GM12878 (cell line): ENCODE measurements around the gene KIRREL2. TPM values are rescaled to one million over a fixed set of nuclear protein-coding genes. Genes with fewer than 3 reads are reported as not detected.

Experiments used
- ATAC-seq: fragments of 200-7000 bp; cut with Tn5 transposase; 3 replicates; pipeline ENCODE4 v1.9.1; 2020; ENCODE audit warnings: mild to moderate bottlenecking, moderate library complexity
- BruUV-seq: library from RNA; stranded (reverse); fragments of 400-500 nt; replicated peaks from 2 replicates; lab custom pipeline; 2021; lab: Mats Ljungman, UMichigan
- CTCF ChIA-PET: fragments of 300-600 bp; sonication (Branson Sonifier 250); formaldehyde crosslinking; extraction: SDS; loops from one replicate; lab custom pipeline; 2021; ENCODE audit warnings: inconsistent platforms; lab: Yijun Ruan, JAX
- POLR2A ChIA-PET: fragments of 350-600 bp; formaldehyde crosslinking; extraction: SDS; loops from one replicate; lab custom pipeline; 2021; ENCODE audit warnings: inconsistent platforms; lab: Charles Lee
- RAD21 ChIA-PET: fragments of 300-600 bp; sonication (Branson Sonifier 250); formaldehyde crosslinking; loops from one replicate; lab custom pipeline; 2023; ENCODE audit warnings: antibody characterized with exemption; ENCODE audit not compliant: unreplicated experiment; lab: Charles Lee
- SMC1A ChIA-PET: fragments of 300-600 bp; sonication (Branson Sonifier 250); formaldehyde crosslinking; loops from one replicate; lab custom pipeline; 2023; ENCODE audit not compliant: unreplicated experiment, uncharacterized antibody; lab: Charles Lee
- DNase-seq: peaks from one replicate; pipeline ENCODE4 v3.0.0-alpha.2; 2011; ENCODE audit warnings: low read depth, low spot score
- FAIRE-seq: peaks from 3 replicates; lab custom pipeline; 2011; peaks lifted over from hg19 to GRCh38; lab: Jason Lieb, UNC
- H2AFZ ChIP-seq: 2 replicates; pipeline ENCODE4 v1.6.0; 2011; ENCODE audit warnings: low read depth, low read length, control low read depth; ENCODE audit not compliant: control insufficient read depth
- H3K27ac ChIP-seq: 2 replicates; pipeline ENCODE4 v1.5.1; 2011; ENCODE audit warnings: control low read depth; ENCODE audit not compliant: control insufficient read depth, insufficient read depth
- H3K27me3 ChIP-seq, 2 experiments: replicated peaks in 1 of 2; 2 replicates each; pipeline versions ENCODE4 v1.6.0 to v1.6.1; 2011; ENCODE audit warnings: low read length in 1 of 2; ENCODE audit not compliant: control insufficient read depth in 2 of 2, insufficient read depth in 2 of 2
- H3K36me3 ChIP-seq, 2 experiments: 2 replicates each; pipeline ENCODE4 v1.5.1; 2011; ENCODE audit warnings: low read length in 1 of 2; ENCODE audit not compliant: control insufficient read depth in 2 of 2, insufficient read depth in 2 of 2
- H3K4me1 ChIP-seq: 2 replicates; pipeline ENCODE4 v1.6.1; 2011; ENCODE audit warnings: mild to moderate bottlenecking, low read length, moderate library complexity, mixed read lengths; ENCODE audit not compliant: control insufficient read depth, insufficient read depth
- H3K4me2 ChIP-seq: 2 replicates; pipeline ENCODE4 v1.6.0; 2011; ENCODE audit warnings: control low read depth; ENCODE audit not compliant: control insufficient read depth, insufficient read depth
- H3K4me3 ChIP-seq: fragments of 200-600 bp; sonication (generic); 2 replicates; pipeline ENCODE4 v1.5.1; 2016
- H3K79me2 ChIP-seq: 2 replicates; pipeline ENCODE4 v1.6.0; 2011; ENCODE audit warnings: low read length; ENCODE audit not compliant: control insufficient read depth, insufficient read depth
- H3K9ac ChIP-seq: 2 replicates; pipeline ENCODE4 v1.8.0; 2011; ENCODE audit warnings: low read length, control low read depth, mixed read lengths; ENCODE audit not compliant: control insufficient read depth, insufficient read depth
- H3K9me3 ChIP-seq: replicated peaks from 3 replicates; pipeline ENCODE4 v1.5.1; 2011; ENCODE audit warnings: mild to moderate bottlenecking, low read length; ENCODE audit not compliant: control insufficient read depth, insufficient read depth
- H4K20me1 ChIP-seq: 2 replicates; pipeline ENCODE4 v1.6.0; 2011; ENCODE audit not compliant: control insufficient read depth, insufficient read depth
- CBX5 ChIP-seq: sonication (generic); IDR thresholded peaks from 2 replicates; pipeline ENCODE4 v1.6.1; 2016; ENCODE audit warnings: low read depth, moderate library complexity, mild to moderate bottlenecking, inconsistent platforms
- CHD4 ChIP-seq: fragments of 200-600 bp; sonication (generic); IDR thresholded peaks from 2 replicates; pipeline ENCODE4 v1.6.1; 2016; ENCODE audit warnings: mild to moderate bottlenecking
- CREB1 ChIP-seq: IDR thresholded peaks from 2 replicates; pipeline ENCODE4 v1.6.1; 2012; ENCODE audit warnings: low read depth, mild to moderate bottlenecking, inconsistent platforms
- CUX1 ChIP-seq: IDR thresholded peaks from 2 replicates; pipeline ENCODE4 v1.6.1; 2012; ENCODE audit warnings: improper control_type of control experiment, low read depth, low read length; ENCODE audit not compliant: insufficient replicate concordance
- HSF1 ChIP-seq: fragments of 150-350 bp; IDR thresholded peaks from 2 replicates; pipeline ENCODE4 v1.6.1; 2014; ENCODE audit warnings: mild to moderate bottlenecking, low read depth, low read length
- MYC ChIP-seq: IDR thresholded peaks from 2 replicates; pipeline ENCODE4 v1.6.1; 2011; ENCODE audit warnings: mild to moderate bottlenecking, low read length, moderate library complexity, inconsistent platforms; ENCODE audit not compliant: insufficient read depth, insufficient replicate concordance, insufficient read length, severe bottlenecking
- POU2F2 ChIP-seq: IDR thresholded peaks from 3 replicates; pipeline ENCODE4 v1.6.1; 2011; ENCODE audit warnings: low read depth, mild to moderate bottlenecking, low read length, borderline replicate concordance
- PRDM15 ChIP-seq: fragments of 450-650 bp; formaldehyde crosslinking; IDR thresholded peaks from 2 replicates; pipeline ENCODE4 v1.4.0; 2020; ENCODE audit warnings: mild to moderate bottlenecking, moderate library complexity
- RELA ChIP-seq: fragments of 450-650 bp; IDR thresholded peaks from 2 replicates; pipeline ENCODE4 v1.8.0; 2014; ENCODE audit warnings: borderline replicate concordance; ENCODE audit not compliant: partially characterized antibody
- RFX5 ChIP-seq: IDR thresholded peaks from 2 replicates; pipeline ENCODE4 v1.6.1; 2011; ENCODE audit warnings: low read depth, low read length, improper control_type of control experiment
- SP1 ChIP-seq: IDR thresholded peaks from one replicate; pipeline ENCODE4 v1.6.1; 2011; ENCODE audit warnings: low read depth, low read length
- STAT1 ChIP-seq: fragments of 450-650 bp; conservative IDR thresholded peaks from 2 replicates; pipeline ENCODE4 v1.6.1; 2014; ENCODE audit warnings: antibody characterized with exemption, mild to moderate bottlenecking
- WGBS: methylation state at CpG from one replicate; pipeline ENCODE4 v1.1.6; 2016; ENCODE audit warnings: low lambda C conversion rate; ENCODE audit not compliant: insufficient replicate concordance, insufficient coverage; ENCODE audit errors: missing lambda C conversion rate; 5-methylcytosine and 5-hydroxymethylcytosine counted together
- in situ Hi-C: fragments of 300-500 bp; cut with MboI; formaldehyde crosslinking; loops from 9 replicates; pipeline ENCODE4 v1.14.3; 2018; ENCODE audit warnings: mixed read lengths
- intact Hi-C: fragments of 100-400 bp; cut with micrococcal nuclease; formaldehyde crosslinking; loops from one replicate; pipeline ENCODE4 v1.14.2; 2022; ENCODE audit not compliant: unreplicated experiment
- polyA plus RNA-seq, 11 experiments: library from polyadenylated mRNA; depleted of rRNA in 4 of 11; unstranded in 6 of 11; stranded (reverse) in 5 of 11; fragments of >200 nt; fragmentation: Nextera tagmentation in 4 of 11; fragmentation: Illumina TruSeq in 1 of 11; extraction: Ambion mirVana in 4 of 11; extraction: Trizol in 1 of 11; gene quantifications; 1 replicate in 1 of 11; 2 replicates in 10 of 11; pipeline versions ENCODE4 v1.2.1 to v1.2.3, GENCODE V29; 2011 to 2016; ENCODE audit warnings: inconsistent platforms in 2 of 11, missing spikeins in 2 of 11, low read depth in 1 of 11
- total RNA-seq, 4 experiments: library from RNA; depleted of rRNA in 3 of 4; stranded (reverse); fragments of >200 nt in 3 of 4; fragmentation: Illumina TruSeq in 1 of 4; extraction: Trizol in 1 of 4; gene quantifications; 2 replicates each; pipeline versions ENCODE4 v1.2.1 to v1.2.3, GENCODE V29; 2013 to 2021

Gene KIRREL2
- total and polyA plus RNA-seq, 10 of the 15 experiments (the other 5 are each of a cell fraction or from before 2014, with no cell fraction given) = 0.03 to 0.06 TPM; not detected in 8

- no peak for TF ChIP-seq HSF1
Measured at GRCh38 chr19:35846038-35846668, 10.6 kb upstream of the KIRREL2 start (continued).

GRCh38 chr19:35847911-35848310 is 8.8 kb upstream of the KIRREL2 start:
- no peak for ATAC-seq
- no peak overlapping the region for H3K9ac ChIP-seq
- DNase-seq = no peak
- ChIA-PET RAD21 (no interaction called here), CTCF (no interaction called here), POLR2A (no interaction called here), SMC1A (no interaction called here)
- H3K4me3 ChIP-seq = no peak overlapping the region
- WGBS = under 1% methylated on average over 8 of the region's 8 CpGs
- TF ChIP-seq POU2F2 = no peak
- no peak for TF ChIP-seq RELA
- TF ChIP-seq SP1 = no peak
- TF ChIP-seq STAT1 = no peak
- no peak for TF ChIP-seq CBX5
- TF ChIP-seq CUX1 = no peak
- TF ChIP-seq CREB1 = no peak
- TF ChIP-seq CHD4 = no peak
- no peak for TF ChIP-seq PRDM15 (CRISPR knock-in tag)
- no peak for TF ChIP-seq RFX5
- TF ChIP-seq MYC = no peak
- intact Hi-C loops = no loop called here
- no peaks in the 10 kb centered on the region for H3K36me3 ChIP-seq
- H2AFZ ChIP-seq = no peak overlapping the region
- peaks cover 3 to 6% of the 10 kb centered on the region in 2 experiments; a peak in 3 of 4 replicates for H3K27me3 ChIP-seq
- no TSS peak for BruUV-seq
- in situ Hi-C loops = no loop called here
- H3K4me1 ChIP-seq = no peaks in the 10 kb centered on the region
- H3K4me2 ChIP-seq = no peak overlapping the region
- FAIRE-seq = no peak
- H3K9me3 ChIP-seq = no peaks in the 10 kb centered on the region; the same call in 2 of the 3 replicates
- no peak overlapping the region for H3K27ac ChIP-seq
- H3K79me2 ChIP-seq = no peaks in the 10 kb centered on the region
- no peaks in the 10 kb centered on the region for H4K20me1 ChIP-seq
